Upper lobe of left lung (tissue), 4 donors: ENCODE results near the gene PTPN5.

Experiments
- POLR2A ChIP-seq, 4 donors: fragments of 450-650 bp; IDR thresholded peaks; one replicate each; pipeline ENCODE4 v1.5.1; 2016 to 2017; ENCODE audit warnings: antibody characterized with exemption in 4 of 4, mild to moderate bottlenecking in 2 of 4
- POLR2AphosphoS5 ChIP-seq, 2 donors: sonication (generic); formaldehyde crosslinking; IDR thresholded peaks; one replicate each; pipeline ENCODE4 v1.5.1; 2017; ENCODE audit warnings: antibody characterized with exemption in 2 of 2
- TF ChIP-seq, protein P1 (sequence below), 6 experiments: fragments of 450-650 bp in 4 of 6; fragments of 200-600 bp in 2 of 6; sonication (generic) in 2 of 6; IDR thresholded peaks; one replicate each; pipeline ENCODE4 v1.5.1; 2016 to 2019; ENCODE audit warnings: antibody characterized with exemption in 6 of 6

DNA sequence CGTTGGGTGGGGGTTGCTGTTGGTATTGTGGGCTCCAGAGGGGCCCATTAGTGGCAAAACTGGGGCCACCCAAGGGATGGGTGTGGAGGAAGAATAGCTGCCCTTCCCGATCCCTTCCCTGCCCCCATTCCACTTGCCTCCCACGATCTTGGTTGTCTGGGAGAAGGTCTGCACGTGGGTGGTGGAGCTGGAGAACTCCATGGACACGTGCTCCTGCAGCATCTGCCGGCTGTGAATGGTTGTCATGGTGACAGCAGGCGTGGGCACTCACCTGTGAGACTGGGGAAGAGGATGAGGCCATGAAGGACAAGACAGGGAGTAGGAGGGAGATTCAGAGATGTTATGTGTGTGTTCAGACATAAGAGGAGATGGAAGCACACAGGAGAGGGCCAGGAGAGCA is 67.6 kb downstream of the PTPN5 start:
- TF ChIP-seq POLR2AphosphoS5 (IDR thresholded peaks at IDR 0.05) (no peak), POLR2A (IDR thresholded peaks at IDR 0.05) (no peak)
- TF ChIP-seq, protein P1, sequence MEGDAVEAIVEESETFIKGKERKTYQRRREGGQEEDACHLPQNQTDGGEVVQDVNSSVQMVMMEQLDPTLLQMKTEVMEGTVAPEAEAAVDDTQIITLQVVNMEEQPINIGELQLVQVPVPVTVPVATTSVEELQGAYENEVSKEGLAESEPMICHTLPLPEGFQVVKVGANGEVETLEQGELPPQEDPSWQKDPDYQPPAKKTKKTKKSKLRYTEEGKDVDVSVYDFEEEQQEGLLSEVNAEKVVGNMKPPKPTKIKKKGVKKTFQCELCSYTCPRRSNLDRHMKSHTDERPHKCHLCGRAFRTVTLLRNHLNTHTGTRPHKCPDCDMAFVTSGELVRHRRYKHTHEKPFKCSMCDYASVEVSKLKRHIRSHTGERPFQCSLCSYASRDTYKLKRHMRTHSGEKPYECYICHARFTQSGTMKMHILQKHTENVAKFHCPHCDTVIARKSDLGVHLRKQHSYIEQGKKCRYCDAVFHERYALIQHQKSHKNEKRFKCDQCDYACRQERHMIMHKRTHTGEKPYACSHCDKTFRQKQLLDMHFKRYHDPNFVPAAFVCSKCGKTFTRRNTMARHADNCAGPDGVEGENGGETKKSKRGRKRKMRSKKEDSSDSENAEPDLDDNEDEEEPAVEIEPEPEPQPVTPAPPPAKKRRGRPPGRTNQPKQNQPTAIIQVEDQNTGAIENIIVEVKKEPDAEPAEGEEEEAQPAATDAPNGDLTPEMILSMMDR (IDR thresholded peaks at IDR 0.05), result no peak
